GM12878 (cell line): ENCODE results near the gene SCN4A. TPM values are rescaled to one million over a fixed set of nuclear protein-coding genes. Genes with fewer than 3 reads are reported as not detected.

Experiments
- ATAC-seq: fragments of 200-7000 bp; cut with Tn5 transposase; 3 replicates; pipeline ENCODE4 v1.9.1; 2020; ENCODE audit warnings: mild to moderate bottlenecking, moderate library complexity
- BruUV-seq: library from RNA; stranded (reverse); fragments of 400-500 nt; replicated peaks from 2 replicates; lab custom pipeline; 2021; lab: Mats Ljungman, UMichigan
- CTCF ChIA-PET: fragments of 300-600 bp; sonication (Branson Sonifier 250); formaldehyde crosslinking; extraction: SDS; loops from one replicate; lab custom pipeline; 2021; ENCODE audit warnings: inconsistent platforms; lab: Yijun Ruan, JAX
- POLR2A ChIA-PET: fragments of 350-600 bp; formaldehyde crosslinking; extraction: SDS; loops from one replicate; lab custom pipeline; 2021; ENCODE audit warnings: inconsistent platforms; lab: Charles Lee
- RAD21 ChIA-PET: fragments of 300-600 bp; sonication (Branson Sonifier 250); formaldehyde crosslinking; loops from one replicate; lab custom pipeline; 2023; ENCODE audit warnings: antibody characterized with exemption; ENCODE audit not compliant: unreplicated experiment; lab: Charles Lee
- SMC1A ChIA-PET: fragments of 300-600 bp; sonication (Branson Sonifier 250); formaldehyde crosslinking; loops from one replicate; lab custom pipeline; 2023; ENCODE audit not compliant: unreplicated experiment, uncharacterized antibody; lab: Charles Lee
- DNase-seq: peaks from one replicate; pipeline ENCODE4 v3.0.0-alpha.2; 2011; ENCODE audit warnings: low read depth, low spot score
- FAIRE-seq: peaks from 3 replicates; lab custom pipeline; 2011; peaks lifted over from hg19 to GRCh38; lab: Jason Lieb, UNC
- H2AFZ ChIP-seq: 2 replicates; pipeline ENCODE4 v1.6.0; 2011; ENCODE audit warnings: low read depth, low read length, control low read depth; ENCODE audit not compliant: control insufficient read depth
- H3K27ac ChIP-seq: 2 replicates; pipeline ENCODE4 v1.5.1; 2011; ENCODE audit warnings: control low read depth; ENCODE audit not compliant: control insufficient read depth, insufficient read depth
- H3K27me3 ChIP-seq, 2 experiments: replicated peaks in 1 of 2; 2 replicates each; pipeline versions ENCODE4 v1.6.0 to v1.6.1; 2011; ENCODE audit warnings: low read length in 1 of 2; ENCODE audit not compliant: control insufficient read depth in 2 of 2, insufficient read depth in 2 of 2
- H3K36me3 ChIP-seq, 2 experiments: 2 replicates each; pipeline ENCODE4 v1.5.1; 2011; ENCODE audit warnings: low read length in 1 of 2; ENCODE audit not compliant: control insufficient read depth in 2 of 2, insufficient read depth in 2 of 2
- H3K4me1 ChIP-seq: 2 replicates; pipeline ENCODE4 v1.6.1; 2011; ENCODE audit warnings: mild to moderate bottlenecking, low read length, moderate library complexity, mixed read lengths; ENCODE audit not compliant: control insufficient read depth, insufficient read depth
- H3K4me2 ChIP-seq: 2 replicates; pipeline ENCODE4 v1.6.0; 2011; ENCODE audit warnings: control low read depth; ENCODE audit not compliant: control insufficient read depth, insufficient read depth
- H3K4me3 ChIP-seq: fragments of 200-600 bp; sonication (generic); 2 replicates; pipeline ENCODE4 v1.5.1; 2016
- H3K79me2 ChIP-seq: 2 replicates; pipeline ENCODE4 v1.6.0; 2011; ENCODE audit warnings: low read length; ENCODE audit not compliant: control insufficient read depth, insufficient read depth
- H3K9ac ChIP-seq: 2 replicates; pipeline ENCODE4 v1.8.0; 2011; ENCODE audit warnings: low read length, control low read depth, mixed read lengths; ENCODE audit not compliant: control insufficient read depth, insufficient read depth
- H3K9me3 ChIP-seq: replicated peaks from 3 replicates; pipeline ENCODE4 v1.5.1; 2011; ENCODE audit warnings: mild to moderate bottlenecking, low read length; ENCODE audit not compliant: control insufficient read depth, insufficient read depth
- H4K20me1 ChIP-seq: 2 replicates; pipeline ENCODE4 v1.6.0; 2011; ENCODE audit not compliant: control insufficient read depth, insufficient read depth
- BCL11A ChIP-seq: IDR thresholded peaks from 2 replicates; pipeline ENCODE4 v1.6.1; 2011; ENCODE audit warnings: low read depth, low read length
- CHD2 ChIP-seq: IDR thresholded peaks from 2 replicates; pipeline ENCODE4 v1.6.1; 2011; ENCODE audit warnings: low read depth, low read length, improper control_type of control experiment, borderline replicate concordance
- FOS ChIP-seq: IDR thresholded peaks from 3 replicates; pipeline ENCODE4 v1.6.1; 2011; ENCODE audit warnings: borderline replicate concordance; ENCODE audit not compliant: insufficient read length; ENCODE audit errors: extremely low read depth
- GATAD2B ChIP-seq: fragments of 450-650 bp; conservative IDR thresholded peaks from 2 replicates; pipeline ENCODE4 v1.6.1; 2017; ENCODE audit warnings: low read depth, mild to moderate bottlenecking, moderate library complexity
- JUNB ChIP-seq: IDR thresholded peaks from 2 replicates; pipeline ENCODE4 v1.6.1; 2016; ENCODE audit warnings: antibody characterized with exemption, mild to moderate bottlenecking
- NFYA ChIP-seq: IDR thresholded peaks from 2 replicates; pipeline ENCODE4 v1.6.1; 2011; ENCODE audit warnings: low read depth, mild to moderate bottlenecking, low read length, improper control_type of control experiment, borderline replicate concordance
- PML ChIP-seq: IDR thresholded peaks from 2 replicates; pipeline ENCODE4 v1.6.1; 2012; ENCODE audit warnings: low read length, inconsistent platforms
- POLR2AphosphoS5 ChIP-seq: IDR thresholded peaks from 2 replicates; pipeline ENCODE4 v1.6.1; 2011; ENCODE audit warnings: mild to moderate bottlenecking, low read length, inconsistent platforms
- SREBF1 ChIP-seq: IDR thresholded peaks from 2 replicates; pipeline ENCODE4 v1.6.1; 2012; ENCODE audit warnings: mild to moderate bottlenecking, low read length
- ZNF24 ChIP-seq: fragments of 450-650 bp; IDR thresholded peaks from 2 replicates; pipeline ENCODE4 v1.6.1; 2017; ENCODE audit warnings: antibody characterized with exemption, mild to moderate bottlenecking
- ZNF592 ChIP-seq: fragments of 450-650 bp; IDR thresholded peaks from 2 replicates; pipeline ENCODE4 v1.6.1; 2017; ENCODE audit warnings: mild to moderate bottlenecking, moderate library complexity
- WGBS: methylation state at CpG from one replicate; pipeline ENCODE4 v1.1.6; 2016; ENCODE audit warnings: low lambda C conversion rate; ENCODE audit not compliant: insufficient replicate concordance, insufficient coverage; ENCODE audit errors: missing lambda C conversion rate; 5-methylcytosine and 5-hydroxymethylcytosine counted together
- in situ Hi-C: fragments of 300-500 bp; cut with MboI; formaldehyde crosslinking; loops from 9 replicates; pipeline ENCODE4 v1.14.3; 2018; ENCODE audit warnings: mixed read lengths
- intact Hi-C: fragments of 100-400 bp; cut with micrococcal nuclease; formaldehyde crosslinking; loops from one replicate; pipeline ENCODE4 v1.14.2; 2022; ENCODE audit not compliant: unreplicated experiment
- polyA plus RNA-seq, 11 experiments: library from polyadenylated mRNA; depleted of rRNA in 4 of 11; unstranded in 6 of 11; stranded (reverse) in 5 of 11; fragments of >200 nt; fragmentation: Nextera tagmentation in 4 of 11; fragmentation: Illumina TruSeq in 1 of 11; extraction: Ambion mirVana in 4 of 11; extraction: Trizol in 1 of 11; gene quantifications; 1 replicate in 1 of 11; 2 replicates in 10 of 11; pipeline versions ENCODE4 v1.2.1 to v1.2.3, GENCODE V29; 2011 to 2016; ENCODE audit warnings: inconsistent platforms in 2 of 11, missing spikeins in 2 of 11, low read depth in 1 of 11
- total RNA-seq, 4 experiments: library from RNA; depleted of rRNA in 3 of 4; stranded (reverse); fragments of >200 nt in 3 of 4; fragmentation: Illumina TruSeq in 1 of 4; extraction: Trizol in 1 of 4; gene quantifications; 2 replicates each; pipeline versions ENCODE4 v1.2.1 to v1.2.3, GENCODE V29; 2013 to 2021
- TF ChIP-seq, protein P1 (sequence below): fragments of 450-650 bp; IDR thresholded peaks from 2 replicates; pipeline ENCODE4 v1.6.1; 2016; ENCODE audit warnings: mild to moderate bottlenecking, moderate library complexity, borderline replicate concordance
- TF ChIP-seq, protein P2 (sequence below): IDR thresholded peaks from 2 replicates; pipeline ENCODE4 v1.6.1; 2011; ENCODE audit warnings: low read depth, low read length, improper control_type of control experiment, borderline replicate concordance

SCN4A gene
- total and polyA plus RNA-seq, 10 of the 15 experiments (the other 5 are each of a cell fraction or from before 2014, with no cell fraction given): under 0.01 to 0.15 (median 0.07) TPM; not detected in 4

GRCh38 chr17:63996430-63997182, 23.9 kb upstream of the SCN4A start (continued):
- TF ChIP-seq GATAD2B: no peak
- TF ChIP-seq POLR2AphosphoS5: no peak

DNA sequence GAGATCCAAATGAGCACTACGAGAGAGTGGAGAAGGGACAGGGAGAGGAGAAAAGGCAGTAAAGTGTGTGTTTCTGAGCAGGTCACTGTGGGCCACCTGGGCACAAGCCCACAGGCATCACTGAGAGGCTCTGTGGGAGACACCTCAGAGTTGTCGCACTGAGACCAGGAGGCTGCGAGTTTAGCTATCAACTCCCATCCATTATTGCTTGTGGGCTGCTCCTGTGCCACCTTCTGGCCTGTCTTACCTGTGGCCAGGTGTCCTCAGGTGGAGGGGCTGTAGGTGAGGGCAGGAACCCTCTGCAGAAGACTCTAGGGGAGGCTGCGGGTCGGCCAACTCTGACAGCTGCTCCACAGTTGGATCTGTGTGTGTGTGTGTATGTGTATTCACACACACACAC, 22.9 kb upstream of the SCN4A start:
- Histone ChIP-seq H3K27ac (no peak overlapping the region), H3K4me2 (no peak overlapping the region), H3K27me3 (peaks cover 3 to 7% of the 10 kb centered on the region in 2 experiments), H4K20me1 (no peaks in the 10 kb centered on the region), H3K79me2 (no peaks in the 10 kb centered on the region), H3K9me3 (no peaks in the 10 kb centered on the region), H3K4me3 (no peak overlapping the region), H3K36me3 (no peaks in the 10 kb centered on the region), H2AFZ (no peak overlapping the region), H3K4me1 (peaks cover 4% of the 10 kb centered on the region), H3K9ac (no peak overlapping the region)
- CTCF ChIA-PET: interaction anchor here (1.8 to 3.0 kb wide), 4 partner anchors 16 to 138 kb away, joined by 5 to 14 read pairs (median 10); no protein-coding TSS in a partner anchor
- 41% methylated on average over 5 of the region's 5 CpGs for WGBS
- RAD21 ChIA-PET: interaction anchor here (0.5 kb wide), 1 partner anchor 294 kb away, joined by 3 read pairs; no protein-coding TSS in a partner anchor
- FAIRE-seq: no peak
- POLR2A ChIA-PET: no interaction called here
- SMC1A ChIA-PET: interaction anchor here (0.7 to 1.3 kb wide), 3 partner anchors 45 to 79 kb away, joined by 3 read pairs; no protein-coding TSS in a partner anchor
- no TSS peak for BruUV-seq
- in situ Hi-C loops: no loop called here
- intact Hi-C loops: no loop called here
- no peak for DNase-seq
- ATAC-seq: no peak
- TF ChIP-seq BCL11A: no peak
- TF ChIP-seq, protein P1, sequence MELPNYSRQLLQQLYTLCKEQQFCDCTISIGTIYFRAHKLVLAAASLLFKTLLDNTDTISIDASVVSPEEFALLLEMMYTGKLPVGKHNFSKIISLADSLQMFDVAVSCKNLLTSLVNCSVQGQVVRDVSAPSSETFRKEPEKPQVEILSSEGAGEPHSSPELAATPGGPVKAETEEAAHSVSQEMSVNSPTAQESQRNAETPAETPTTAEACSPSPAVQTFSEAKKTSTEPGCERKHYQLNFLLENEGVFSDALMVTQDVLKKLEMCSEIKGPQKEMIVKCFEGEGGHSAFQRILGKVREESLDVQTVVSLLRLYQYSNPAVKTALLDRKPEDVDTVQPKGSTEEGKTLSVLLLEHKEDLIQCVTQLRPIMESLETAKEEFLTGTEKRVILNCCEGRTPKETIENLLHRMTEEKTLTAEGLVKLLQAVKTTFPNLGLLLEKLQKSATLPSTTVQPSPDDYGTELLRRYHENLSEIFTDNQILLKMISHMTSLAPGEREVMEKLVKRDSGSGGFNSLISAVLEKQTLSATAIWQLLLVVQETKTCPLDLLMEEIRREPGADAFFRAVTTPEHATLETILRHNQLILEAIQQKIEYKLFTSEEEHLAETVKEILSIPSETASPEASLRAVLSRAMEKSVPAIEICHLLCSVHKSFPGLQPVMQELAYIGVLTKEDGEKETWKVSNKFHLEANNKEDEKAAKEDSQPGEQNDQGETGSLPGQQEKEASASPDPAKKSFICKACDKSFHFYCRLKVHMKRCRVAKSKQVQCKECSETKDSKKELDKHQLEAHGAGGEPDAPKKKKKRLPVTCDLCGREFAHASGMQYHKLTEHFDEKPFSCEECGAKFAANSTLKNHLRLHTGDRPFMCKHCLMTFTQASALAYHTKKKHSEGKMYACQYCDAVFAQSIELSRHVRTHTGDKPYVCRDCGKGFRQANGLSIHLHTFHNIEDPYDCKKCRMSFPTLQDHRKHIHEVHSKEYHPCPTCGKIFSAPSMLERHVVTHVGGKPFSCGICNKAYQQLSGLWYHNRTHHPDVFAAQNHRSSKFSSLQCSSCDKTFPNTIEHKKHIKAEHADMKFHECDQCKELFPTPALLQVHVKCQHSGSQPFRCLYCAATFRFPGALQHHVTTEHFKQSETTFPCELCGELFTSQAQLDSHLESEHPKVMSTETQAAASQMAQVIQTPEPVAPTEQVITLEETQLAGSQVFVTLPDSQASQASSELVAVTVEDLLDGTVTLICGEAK: no peak
- no peak for TF ChIP-seq NFYA
- no peak for TF ChIP-seq ZNF24
- no peak for TF ChIP-seq SREBF1
- TF ChIP-seq, protein P2, sequence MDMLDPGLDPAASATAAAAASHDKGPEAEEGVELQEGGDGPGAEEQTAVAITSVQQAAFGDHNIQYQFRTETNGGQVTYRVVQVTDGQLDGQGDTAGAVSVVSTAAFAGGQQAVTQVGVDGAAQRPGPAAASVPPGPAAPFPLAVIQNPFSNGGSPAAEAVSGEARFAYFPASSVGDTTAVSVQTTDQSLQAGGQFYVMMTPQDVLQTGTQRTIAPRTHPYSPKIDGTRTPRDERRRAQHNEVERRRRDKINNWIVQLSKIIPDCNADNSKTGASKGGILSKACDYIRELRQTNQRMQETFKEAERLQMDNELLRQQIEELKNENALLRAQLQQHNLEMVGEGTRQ: no peak
- TF ChIP-seq CHD2: no peak
- no peak for TF ChIP-seq ZNF592
- TF ChIP-seq JUNB: no peak
- no peak for TF ChIP-seq PML
- TF ChIP-seq FOS: no peak
